ENCODE measurements around the gene TSPYL4.

Gene TSPYL4

GRCh38 chr6:116298973-116299372 is 45.1 kb upstream of the TSPYL4 start:
- no peak for ATAC-seq (ENCODE audit: insufficient read depth, low read depth)
- Histone ChIP-seq H2AFZ (ENCODE audit: low read depth, low read length) (no peak overlapping the region), H3K9ac (ENCODE audit: low read depth, low read length) (no peak overlapping the region), H3K4me1 (ENCODE audit: insufficient read depth, low read length) (no peaks in the 10 kb centered on the region), H4K20me1 (ENCODE audit: insufficient read depth, low read length) (no peaks in the 10 kb centered on the region), H3K27me3 (ENCODE audit: insufficient read depth, low read length, poor library complexity) (no peaks in the 10 kb centered on the region), H3K27ac (ENCODE audit: low read length) (no peak overlapping the region), H3K79me2 (ENCODE audit: insufficient read depth, low read length) (no peaks in the 10 kb centered on the region), H3K4me3 (ENCODE audit: low read depth in 1 of 2, low read length in 2 of 2) (no peak overlapping the region), H3K36me3 (ENCODE audit: insufficient read depth, low read length) (no peaks in the 10 kb centered on the region), H3K9me3 (ENCODE audit: insufficient read depth, low read length, severe bottlenecking) (peaks cover 5% of the 10 kb centered on the region), H3K4me2 (ENCODE audit: insufficient read depth, low read length) (no peak overlapping the region)
- TF ChIP-seq EZH2 (IDR thresholded peaks at IDR 0.05; ENCODE audit: borderline replicate concordance, low read depth, low read length, severe bottlenecking) = no peak
- TF ChIP-seq CTCF (IDR thresholded peaks at IDR 0.05; ENCODE audit: borderline replicate concordance, extremely low read depth, low read length, poor library complexity, severe bottlenecking) = no peak
- no peak for DNase-seq

GRCh38 chr6:116298273-116298672 is 44.4 kb upstream of the TSPYL4 start:
- Histone ChIP-seq H4K20me1 (ENCODE audit: insufficient read depth, low read length) (no peaks in the 10 kb centered on the region), H3K4me3 (ENCODE audit: low read depth in 1 of 2, low read length in 2 of 2) (no peak overlapping the region), H3K9ac (ENCODE audit: low read depth, low read length) (no peak overlapping the region), H2AFZ (ENCODE audit: low read depth, low read length) (no peak overlapping the region), H3K9me3 (ENCODE audit: insufficient read depth, low read length, severe bottlenecking) (peaks cover 5% of the 10 kb centered on the region), H3K27ac (ENCODE audit: low read length) (no peak overlapping the region), H3K27me3 (ENCODE audit: insufficient read depth, low read length, poor library complexity) (no peaks in the 10 kb centered on the region), H3K36me3 (ENCODE audit: insufficient read depth, low read length) (no peaks in the 10 kb centered on the region), H3K4me1 (ENCODE audit: insufficient read depth, low read length) (no peaks in the 10 kb centered on the region), H3K4me2 (ENCODE audit: insufficient read depth, low read length) (no peak overlapping the region), H3K79me2 (ENCODE audit: insufficient read depth, low read length) (no peaks in the 10 kb centered on the region)
- no peak for DNase-seq
- no peak for TF ChIP-seq EZH2 (IDR thresholded peaks at IDR 0.05; ENCODE audit: borderline replicate concordance, low read depth, low read length, severe bottlenecking)
- no peak for TF ChIP-seq CTCF (IDR thresholded peaks at IDR 0.05; ENCODE audit: borderline replicate concordance, extremely low read depth, low read length, poor library complexity, severe bottlenecking)
- ATAC-seq (ENCODE audit: insufficient read depth, low read depth) = no peak

GRCh38 chr6:116292553-116292952 is 38.7 kb upstream of the TSPYL4 start:
- no peak for TF ChIP-seq EZH2 (IDR thresholded peaks at IDR 0.05; ENCODE audit: borderline replicate concordance, low read depth, low read length, severe bottlenecking)
- TF ChIP-seq CTCF (IDR thresholded peaks at IDR 0.05; ENCODE audit: borderline replicate concordance, extremely low read depth, low read length, poor library complexity, severe bottlenecking) = no peak
- Histone ChIP-seq H3K4me3 (ENCODE audit: low read depth in 1 of 2, low read length in 2 of 2) (no peak overlapping the region), H3K27me3 (ENCODE audit: insufficient read depth, low read length, poor library complexity) (no peaks in the 10 kb centered on the region), H3K4me2 (ENCODE audit: insufficient read depth, low read length) (no peak overlapping the region), H3K79me2 (ENCODE audit: insufficient read depth, low read length) (no peaks in the 10 kb centered on the region), H4K20me1 (ENCODE audit: insufficient read depth, low read length) (no peaks in the 10 kb centered on the region), H2AFZ (ENCODE audit: low read depth, low read length) (no peak overlapping the region), H3K4me1 (ENCODE audit: insufficient read depth, low read length) (no peaks in the 10 kb centered on the region), H3K9me3 (ENCODE audit: insufficient read depth, low read length, severe bottlenecking) (no peaks in the 10 kb centered on the region), H3K9ac (ENCODE audit: low read depth, low read length) (no peak overlapping the region), H3K27ac (ENCODE audit: low read length) (no peak overlapping the region), H3K36me3 (ENCODE audit: insufficient read depth, low read length) (no peaks in the 10 kb centered on the region)
- ATAC-seq (ENCODE audit: insufficient read depth, low read depth) (no peak), DNase-seq (no peak)

Data from DND-41 (cell line).